ENCODE results near the gene ZNFX1.
A peak's percentile ranks its signal among the peaks of the same experiment; 100 is the strongest.
"Not testable (repeated sequence)": the region's sequence is repeated elsewhere in the genome, so short reads cannot be mapped to it uniquely, and the experiment has no call there.

Gene ZNFX1

DNA sequence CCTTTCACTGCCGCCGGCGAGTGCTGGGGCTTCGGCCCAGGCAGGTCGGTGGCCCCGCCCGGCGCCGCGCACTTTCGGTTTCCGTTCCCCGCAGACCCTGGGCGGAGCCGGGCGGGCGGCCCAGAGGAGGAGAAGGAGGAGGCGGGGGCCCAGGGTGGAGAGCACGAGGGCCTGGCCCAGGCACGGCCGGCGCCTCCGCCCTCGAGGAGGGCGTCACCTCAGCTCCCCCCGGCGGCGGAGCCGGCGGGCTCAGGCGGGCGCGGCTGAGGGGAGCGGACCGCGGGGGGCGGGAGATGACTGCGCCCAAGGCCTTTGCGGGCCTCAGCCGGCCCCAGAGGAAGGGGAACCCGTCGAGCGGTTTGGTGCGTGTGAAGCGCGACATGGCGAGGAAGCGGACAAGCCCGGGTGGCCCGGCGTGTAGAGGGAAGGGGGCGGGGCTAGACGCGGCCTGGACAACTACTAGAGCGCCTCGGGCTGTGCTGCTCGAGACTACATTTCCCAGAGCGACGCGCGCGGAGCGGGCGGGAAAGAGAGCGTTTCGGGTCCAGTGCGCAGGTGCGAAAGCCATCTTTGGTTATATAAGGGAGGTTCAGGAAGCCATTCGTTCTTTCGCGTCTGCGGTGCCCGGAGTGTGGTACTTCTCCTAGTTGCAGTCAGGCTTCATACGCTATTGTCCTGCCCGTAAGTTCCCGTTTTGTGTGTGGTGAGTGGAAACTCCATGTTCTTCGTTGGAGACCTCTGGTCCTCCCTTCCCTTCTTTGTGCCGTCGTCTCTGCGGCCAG, at the start of gene ZNFX1:
Gene ZNFX1, minus strand, starts transcription at position 22 of the 782 bp plus-strand sequence. CDS start 2,218 bp downstream, outside the sequence.
- DNase-seq, result peak; percentile 96

DNA sequence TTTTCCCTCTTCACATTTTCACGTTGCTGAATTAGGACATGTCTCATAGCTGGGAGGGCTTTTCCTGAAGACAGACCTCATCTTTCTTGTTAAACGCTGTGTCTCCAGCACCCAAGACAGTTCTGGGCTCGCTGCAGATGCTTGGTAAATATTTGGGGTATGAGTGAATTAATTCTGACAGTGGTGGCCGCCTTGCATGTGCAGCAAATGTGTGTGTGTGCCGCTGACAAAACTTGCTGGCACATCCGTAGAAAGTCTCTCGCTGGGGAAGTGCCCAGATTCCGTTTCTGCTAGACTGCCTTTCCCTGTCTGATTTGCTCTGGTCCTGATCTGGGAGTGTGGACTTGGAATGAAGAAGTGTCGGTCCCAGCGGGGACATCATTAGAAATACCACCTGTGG, 48.2 kb upstream of the ZNFX1 start:
- DNase-seq, result no peak

DNA sequence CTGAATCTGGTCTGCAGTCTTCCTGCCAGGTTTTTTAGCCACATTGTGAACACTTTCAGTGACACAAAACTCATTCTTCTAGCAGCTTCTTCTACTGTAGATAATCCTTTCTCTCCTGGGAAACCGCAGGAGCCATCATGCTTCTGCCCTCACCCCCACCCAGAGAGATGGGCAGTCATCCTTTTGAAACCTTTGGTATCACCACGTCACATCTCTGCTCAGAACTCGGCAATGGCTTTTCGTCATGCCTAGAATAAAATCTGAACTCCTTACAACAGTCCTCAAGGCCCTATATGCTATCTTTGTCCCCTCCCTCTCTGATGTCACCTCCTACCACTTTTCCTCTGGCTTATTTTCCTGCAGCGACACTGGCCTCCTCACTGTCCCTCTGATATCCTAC, 46.4 kb upstream of the ZNFX1 start:
- DNase-seq, result no peak

DNA sequence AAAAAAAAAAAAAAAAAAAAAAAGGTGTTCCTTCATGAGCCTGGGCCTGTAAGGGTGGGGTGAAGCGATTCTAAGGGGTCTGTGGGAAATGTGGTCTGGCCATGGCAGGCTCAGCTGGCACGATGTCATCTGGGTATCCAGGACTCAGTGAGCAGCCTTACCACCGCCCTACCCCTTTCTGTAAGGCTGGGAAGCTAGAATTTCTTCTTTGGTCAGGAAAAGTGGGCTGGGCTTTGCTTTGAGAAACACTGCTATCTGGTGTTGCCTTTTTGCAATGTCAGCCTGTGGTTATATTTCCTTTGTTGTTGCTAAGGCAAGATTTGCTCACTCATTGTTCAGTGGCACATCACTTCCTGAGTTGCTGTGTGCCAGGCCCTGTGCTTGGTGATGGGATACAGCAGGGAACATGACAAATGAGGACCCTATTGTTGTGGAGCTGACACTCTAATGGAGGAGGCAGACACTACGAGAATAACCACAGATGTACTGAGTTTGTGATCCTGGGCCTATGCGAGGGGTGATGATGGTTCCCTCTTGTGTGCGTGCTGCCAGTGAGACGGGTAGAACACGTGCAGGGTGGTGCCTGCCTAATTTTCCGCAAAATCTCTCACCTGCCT, 45.9 kb upstream of the ZNFX1 start:
- DNase-seq, result peak; percentile 50

DNA sequence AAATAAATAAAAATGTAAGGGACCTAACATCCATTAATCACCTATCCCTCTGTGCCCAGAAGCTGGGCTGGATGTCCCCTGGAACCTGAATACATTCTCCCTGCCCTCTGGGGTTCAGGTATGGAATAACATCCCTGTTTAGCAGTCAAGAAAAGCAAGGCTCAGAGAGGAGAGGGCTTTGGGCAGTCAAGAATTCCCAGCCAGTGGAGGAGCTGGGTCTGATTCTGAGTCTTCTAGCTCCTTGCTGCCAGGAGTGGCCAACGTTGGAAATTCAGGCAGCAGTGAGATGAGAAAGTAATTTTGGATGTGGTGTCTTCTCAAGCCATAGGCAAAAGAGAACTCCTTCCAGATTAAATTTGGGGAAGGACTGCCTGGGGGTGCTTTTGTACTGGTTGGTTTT, 42.6 kb upstream of the ZNFX1 start:
- DNase-seq, result peak; percentile 64

DNA sequence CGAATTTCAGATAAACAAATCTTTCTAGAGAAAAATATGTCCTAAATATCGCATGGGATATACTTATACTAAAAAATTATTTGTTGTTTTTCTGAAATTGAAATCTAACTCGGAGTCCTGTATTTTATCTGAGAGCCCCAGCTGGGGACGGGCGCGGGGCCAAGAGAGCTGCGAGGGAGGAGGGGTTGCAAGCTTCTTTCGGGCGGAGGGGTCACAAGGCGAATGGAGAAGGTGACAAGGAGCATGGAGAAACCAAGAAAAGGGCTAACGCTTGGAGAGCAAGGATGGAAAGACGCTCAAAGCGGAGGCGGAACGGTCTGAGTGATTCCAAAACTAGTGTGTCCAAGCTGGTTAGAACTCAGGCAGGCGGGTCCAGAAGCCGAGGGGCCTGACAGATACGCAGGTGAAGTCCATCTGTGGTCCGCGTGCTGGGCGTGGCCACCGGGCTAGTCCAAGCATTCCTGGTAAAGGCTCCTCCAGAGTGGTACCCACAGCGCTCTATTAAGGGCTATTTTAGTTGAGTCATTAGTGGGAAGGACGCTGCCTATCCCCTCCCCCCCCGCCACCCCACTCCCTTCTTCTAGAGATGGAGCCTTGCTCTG, 41.5 kb upstream of the ZNFX1 start:
- peak; percentile 47 for DNase-seq

DNA sequence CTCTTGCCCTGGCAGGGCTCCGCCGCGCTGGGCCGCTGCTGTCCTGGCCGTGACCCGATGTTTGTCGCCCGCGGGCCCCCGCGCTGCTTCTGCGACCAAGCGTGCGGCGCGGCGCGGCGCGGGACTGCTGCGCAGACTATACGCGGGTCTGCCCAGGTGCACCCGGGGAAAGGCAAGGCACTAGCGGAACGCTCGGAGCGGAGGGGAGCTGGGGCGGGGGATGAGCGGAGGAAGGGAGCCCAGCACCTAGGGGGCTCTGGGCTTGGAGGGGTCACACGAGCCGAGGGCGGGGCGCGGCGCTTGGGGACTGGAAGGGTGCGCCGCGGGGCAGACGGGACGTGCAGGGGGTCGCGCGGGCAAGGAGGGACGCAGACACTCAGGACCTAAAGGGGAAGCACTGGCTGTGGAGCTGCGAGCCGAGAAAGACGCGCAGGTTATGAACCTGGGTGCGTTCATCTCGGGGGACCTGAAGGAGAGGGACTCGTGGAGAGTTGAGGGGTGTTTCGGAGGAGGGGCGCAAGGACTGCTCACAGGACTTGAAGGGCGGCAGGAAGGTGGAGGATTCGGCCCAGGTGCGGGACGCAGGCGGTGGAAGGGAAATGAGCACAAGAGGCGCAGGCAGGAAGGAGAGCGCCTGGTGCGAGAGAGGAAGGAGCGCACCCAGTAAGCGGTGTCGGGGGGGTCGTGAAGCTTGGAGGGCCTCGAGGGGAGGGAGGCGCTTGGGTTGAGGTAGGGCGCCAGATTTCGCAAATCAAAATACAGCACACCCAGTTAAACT, 40.8 kb upstream of the ZNFX1 start:
- peak; percentile 28 for DNase-seq

DNA sequence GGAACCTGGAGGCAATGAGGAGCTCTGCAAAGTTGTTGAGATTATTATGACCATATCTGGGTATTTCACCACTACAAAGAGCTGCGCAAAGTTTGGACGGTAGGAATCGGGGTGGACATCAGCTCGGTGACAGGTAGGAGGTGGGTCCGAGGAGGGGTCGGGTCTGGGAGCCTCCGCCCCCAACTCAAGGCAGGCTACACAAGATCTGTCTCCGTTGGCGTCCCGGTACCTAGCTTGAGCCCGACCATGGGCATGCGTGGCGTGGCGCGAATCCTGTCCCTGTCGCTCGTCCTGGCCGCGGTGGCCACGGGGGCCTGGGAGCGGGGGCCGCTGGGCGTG, 40.2 kb upstream of the ZNFX1 start:
- DNase-seq, result no peak

DNA sequence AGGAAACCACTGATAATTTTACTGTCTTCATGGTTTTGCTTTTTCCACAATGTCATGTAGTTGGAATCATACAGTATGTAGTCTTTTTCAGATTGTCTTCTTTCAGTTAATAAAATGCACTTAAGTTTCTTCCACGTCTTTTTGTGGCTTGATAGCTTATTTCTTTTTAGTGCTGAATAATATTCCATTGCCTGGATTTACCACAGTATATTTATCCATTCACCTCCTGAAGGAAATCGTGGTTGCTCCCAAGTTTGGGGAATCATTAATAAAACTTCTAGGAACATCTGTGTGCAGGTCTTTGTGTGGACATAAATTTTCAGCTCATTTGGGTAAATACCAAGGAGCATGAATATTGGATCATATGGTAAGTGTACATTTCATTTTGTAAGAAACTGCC, 38.8 kb upstream of the ZNFX1 start:
- DNase-seq, result no peak

DNA sequence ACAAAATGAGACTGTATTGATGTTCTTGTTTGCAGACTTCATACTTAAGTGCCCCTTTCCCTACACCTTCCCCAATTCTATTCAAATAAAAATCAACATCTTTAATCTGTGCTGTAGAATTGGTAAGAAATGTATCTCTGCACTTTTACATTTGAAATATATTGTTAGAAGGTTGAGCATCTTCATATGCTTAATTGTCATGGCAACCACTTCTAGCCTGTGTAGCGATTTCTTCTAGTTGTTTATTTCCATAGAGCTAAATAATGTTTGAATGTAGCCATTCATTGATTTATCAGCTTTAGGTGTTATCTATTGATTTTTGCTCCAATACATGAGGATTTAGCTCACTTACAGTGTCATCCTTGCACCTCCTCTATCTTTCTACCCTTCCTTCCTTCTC, 37.7 kb upstream of the ZNFX1 start:
- no peak for DNase-seq

DNA sequence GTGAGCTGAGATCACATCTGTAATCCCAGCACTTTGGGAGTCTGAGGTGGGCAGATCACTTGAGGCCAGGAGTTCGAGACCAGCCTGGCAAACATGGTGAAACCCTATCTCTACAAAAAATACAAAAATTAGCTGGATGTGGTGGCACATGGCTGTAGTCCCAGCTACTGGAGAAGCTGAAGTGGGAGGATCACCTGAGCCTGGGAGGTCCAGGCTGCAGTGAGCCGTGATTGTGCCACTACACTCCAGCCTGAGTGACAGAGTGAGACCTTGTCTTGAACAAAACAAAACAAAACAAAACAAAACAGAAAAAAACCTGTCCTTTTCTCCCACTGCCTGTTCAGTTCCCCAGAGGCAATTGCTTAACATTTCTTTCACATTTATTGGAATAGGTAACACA, 36.2 kb upstream of the ZNFX1 start:
- DNase-seq, result not testable (repeated sequence)

DNA sequence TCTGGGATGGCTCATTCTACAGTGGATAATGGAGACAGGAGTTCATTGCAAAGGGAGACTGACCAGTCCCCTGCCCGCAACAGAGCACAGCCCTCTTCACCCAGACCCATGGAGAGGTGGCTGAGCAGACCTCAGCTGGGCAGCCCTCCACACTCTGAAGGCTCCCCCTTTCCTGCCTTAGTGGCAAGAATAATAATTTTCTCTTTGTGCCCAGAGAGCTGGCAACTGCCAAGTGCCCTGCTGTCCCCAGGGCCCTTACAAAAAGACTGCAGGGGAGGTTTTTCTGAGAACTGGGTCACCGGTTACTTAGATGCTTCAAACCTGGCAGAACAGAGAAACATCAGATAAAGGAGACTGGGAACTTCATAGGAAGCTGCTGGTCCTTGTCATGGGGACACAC, 35.4 kb upstream of the ZNFX1 start:
- no peak for DNase-seq

DNA sequence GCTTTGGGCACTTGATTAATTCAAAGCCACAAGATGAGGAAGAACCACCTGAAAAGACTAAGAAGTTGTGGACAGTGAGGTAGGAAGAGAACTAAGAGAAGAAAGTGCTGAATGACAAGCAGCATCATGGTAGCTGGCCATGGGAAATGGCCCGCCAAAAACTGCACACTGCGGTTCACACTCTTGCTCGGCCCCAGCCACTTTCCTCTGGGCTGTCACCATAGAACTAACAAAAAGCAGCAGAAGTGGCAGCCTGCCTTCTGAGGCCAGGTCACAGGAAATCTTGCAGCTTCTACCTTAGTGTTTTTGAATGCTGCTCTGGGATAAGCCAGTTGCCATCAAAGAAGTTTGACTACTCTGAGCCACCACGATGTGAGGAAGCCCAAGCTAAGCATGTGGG, 34.8 kb upstream of the ZNFX1 start:
- no peak for DNase-seq

DNA sequence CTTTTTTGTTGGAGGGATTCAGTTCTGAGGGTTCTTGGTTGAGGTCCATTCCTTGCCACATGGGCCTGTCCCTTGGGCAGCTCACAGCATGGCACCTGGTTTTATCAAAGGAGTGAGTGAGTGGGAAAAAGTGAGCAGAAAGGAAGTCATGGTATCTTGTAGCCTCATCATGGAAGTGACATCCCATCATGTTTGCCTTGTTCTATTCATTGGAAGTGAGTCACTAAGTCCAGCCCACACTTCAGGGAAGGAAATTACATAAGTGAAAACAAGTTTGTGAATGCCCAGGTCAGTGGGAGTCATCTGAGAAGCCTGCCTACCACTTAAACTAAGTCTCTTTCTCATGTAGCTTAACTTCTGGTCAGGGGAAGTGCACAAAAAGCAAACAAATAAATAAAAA, 32.8 kb upstream of the ZNFX1 start:
- no peak for DNase-seq

DNA sequence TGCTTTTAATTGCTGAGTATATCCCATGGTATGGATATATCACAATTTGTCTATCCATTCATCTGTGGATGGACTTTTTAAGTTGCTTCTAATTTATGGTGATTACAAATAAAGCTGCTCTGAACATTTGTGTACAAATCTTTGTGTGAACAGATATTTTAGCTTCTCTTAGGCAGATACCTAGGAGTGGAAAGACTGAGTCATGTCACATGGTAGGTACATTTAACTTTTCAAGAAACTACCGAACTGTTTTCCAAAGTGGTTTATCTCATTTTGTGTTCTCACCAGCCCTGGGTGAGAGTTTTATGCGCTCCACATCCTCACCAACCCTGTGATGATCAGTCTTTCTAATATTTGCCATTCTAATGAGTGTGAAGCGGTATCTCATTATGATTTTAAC, 31.0 kb upstream of the ZNFX1 start:
- DNase-seq, result no peak

DNA sequence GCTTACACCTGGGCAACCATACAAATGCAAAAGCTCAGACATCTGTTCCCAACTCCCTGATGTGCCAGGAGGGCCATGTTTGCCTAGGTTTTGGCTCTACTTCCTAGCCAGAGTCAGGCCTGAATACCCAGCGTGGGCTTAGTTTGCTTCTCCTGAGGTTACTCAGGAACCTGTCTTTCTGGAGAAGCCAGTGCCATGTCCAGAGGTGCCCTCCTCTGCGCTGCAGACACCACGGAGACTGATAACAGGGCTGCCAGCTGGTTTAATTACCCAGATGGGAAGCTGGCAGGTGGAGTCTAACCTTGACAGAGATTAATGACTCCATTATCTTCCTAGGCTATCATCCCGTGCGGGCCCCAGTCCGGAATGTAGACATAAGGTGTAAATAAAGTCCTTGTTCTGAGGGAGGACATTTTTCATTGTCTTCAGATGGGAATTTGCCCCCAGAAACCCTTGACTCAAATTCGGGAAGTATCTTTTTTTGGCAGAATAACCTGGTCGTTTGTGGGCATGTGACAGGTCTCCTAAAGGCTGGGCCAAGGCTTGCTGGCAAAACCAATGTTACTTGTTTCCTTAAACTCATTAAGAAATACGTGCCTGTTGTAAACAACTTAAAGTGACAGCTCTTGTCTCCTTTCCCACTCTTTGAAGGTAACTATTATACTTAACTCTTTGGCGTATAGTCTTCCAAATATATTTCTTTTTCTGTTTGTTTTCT, 29.2 kb upstream of the ZNFX1 start:
- DNase-seq, result peak; percentile 88

DNA sequence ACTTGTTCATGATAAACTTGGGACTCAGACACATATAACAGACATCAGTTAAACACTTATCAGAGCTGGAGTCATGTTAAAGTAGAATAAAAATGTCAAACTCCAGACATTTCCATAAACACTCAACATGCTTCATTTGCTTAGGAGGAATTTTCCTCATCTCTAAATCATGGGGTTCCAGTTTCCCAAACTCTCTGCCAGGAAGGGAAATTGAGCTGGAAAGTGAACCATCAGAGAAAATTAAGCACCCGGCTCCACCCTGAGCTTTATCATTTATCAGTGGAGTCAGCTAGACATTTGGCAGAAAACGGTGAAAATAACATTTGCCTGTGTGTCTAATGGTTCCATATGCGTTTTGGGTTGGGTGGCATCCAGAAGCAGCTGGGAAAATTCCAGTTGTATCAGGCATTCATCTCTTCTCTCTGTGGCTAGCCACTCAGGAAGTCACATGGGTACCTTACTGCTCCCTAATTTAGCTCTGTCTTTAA, 25.3 kb upstream of the ZNFX1 start:
- no peak for DNase-seq

DNA sequence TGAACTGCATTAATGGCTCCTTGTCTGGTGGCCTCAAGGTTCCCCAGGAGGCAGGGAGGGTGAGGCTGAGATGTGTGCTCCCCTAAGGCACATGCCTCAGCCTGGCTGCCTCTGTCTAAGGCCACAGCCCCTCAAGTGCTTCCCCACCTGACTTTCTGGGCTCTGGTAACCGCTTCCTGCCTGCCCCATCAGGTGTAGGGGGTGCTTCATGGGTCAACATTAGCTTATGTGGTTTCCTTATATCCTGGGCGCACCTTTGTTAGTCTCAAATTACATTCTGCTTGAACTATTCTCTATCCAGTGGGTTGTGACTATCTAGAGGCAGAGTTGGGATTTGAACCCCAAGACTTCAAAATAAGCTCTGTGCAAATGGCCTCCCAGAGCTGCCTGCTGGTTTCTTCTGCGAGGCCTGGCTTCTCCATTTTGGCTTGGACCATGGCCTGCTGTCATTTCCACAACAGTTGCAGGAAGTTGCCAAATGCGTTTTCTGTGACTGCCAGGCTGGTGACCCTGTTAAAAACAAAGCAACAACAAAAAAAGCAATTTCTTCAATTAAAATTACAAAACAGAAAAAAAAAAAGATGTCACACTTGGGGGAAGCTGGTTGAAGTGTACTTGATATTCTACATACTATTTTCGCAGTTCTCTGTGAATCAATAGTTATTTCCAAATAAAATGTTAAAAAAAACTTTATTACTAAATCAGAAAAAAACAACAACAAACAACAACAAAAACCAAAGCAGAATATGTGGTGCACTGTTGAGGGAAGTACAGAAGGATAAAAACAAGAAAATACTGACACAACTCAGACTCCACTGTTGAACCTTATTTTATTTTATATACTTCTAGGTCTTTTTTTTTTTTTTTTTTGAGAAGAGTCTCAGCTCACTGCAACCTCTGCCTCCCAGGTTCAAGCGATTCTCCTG, 20.0 kb upstream of the ZNFX1 start:
- DNase-seq, result no peak

DNA sequence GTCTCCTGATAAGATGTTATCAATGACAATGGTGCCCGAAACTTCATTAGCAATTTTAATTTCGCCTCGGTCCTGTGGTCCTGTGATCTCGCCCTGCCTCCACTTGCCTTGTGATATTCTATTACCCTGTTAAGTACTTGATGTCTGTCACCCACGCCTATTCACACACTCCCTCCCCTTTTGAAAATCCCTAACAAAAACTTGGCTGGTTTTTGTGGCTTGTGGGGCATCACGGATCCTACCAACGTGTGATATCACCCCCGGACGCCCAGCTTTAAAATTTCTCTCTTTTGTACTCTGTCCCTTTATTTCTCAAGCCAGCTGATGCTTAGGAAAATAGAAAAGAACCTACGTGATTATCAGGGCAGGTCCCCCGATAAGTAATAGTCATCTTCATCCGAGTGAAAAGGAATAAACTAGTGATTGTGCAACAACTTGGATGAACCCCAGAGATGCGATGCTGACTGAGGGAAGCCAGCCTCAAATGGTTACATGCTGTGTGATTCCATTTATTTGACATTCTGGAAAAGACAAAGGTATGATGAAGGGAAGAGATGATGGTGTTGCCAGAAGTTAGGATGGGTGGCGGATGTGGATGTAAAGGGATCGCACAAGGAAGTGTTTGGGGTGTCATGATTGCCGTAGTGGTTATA, 16.3 kb upstream of the ZNFX1 start:
- not testable (repeated sequence) for DNase-seq

DNA sequence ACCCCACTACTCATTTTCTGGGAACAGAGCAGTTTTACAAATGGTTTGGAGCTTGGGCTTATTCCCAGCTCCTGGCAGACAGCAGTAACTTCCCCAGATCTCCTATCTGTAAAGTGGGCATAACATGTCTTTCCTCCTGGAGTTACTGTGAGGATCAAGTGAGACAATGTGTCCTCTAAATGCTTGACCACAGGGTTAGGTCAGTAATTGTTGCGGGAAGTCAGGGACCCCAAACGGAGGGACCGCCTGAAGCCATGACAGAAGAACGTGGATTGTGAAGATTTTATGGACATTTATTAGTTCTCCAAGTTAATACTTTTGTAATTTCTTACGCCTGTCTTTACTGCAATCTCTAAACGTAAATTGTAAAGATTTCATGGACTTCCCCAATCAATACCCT, 15.3 kb upstream of the ZNFX1 start:
- no peak for DNase-seq

DNA sequence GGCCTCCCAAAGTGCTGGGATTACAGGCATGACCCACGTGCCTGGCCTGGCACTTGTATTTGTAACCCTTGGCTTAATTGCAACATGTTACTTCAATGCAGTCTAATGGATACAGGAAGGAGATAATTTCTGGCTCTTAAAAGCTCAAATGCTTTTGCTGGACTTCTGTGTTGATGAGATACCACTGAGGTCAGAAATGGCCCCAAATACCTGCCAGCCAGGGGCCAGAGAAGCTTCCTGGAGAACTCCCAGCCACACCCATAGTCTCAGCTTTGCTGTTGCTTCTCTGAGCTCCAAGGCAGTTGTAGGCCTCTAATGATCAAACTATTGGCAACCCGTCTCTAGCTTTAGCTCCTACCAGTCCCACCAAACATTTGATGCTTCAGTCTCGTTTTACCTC, 14.2 kb upstream of the ZNFX1 start:
- no peak for DNase-seq
